NT2/D1 (cell line): ENCODE measurements around the gene S100A16.

Experiments used
- SUZ12 ChIP-seq: IDR thresholded peaks from 2 replicates; pipeline ENCODE4 v1.6.1; 2011; ENCODE audit not compliant: insufficient read length, insufficient read depth; ENCODE audit errors: extremely low read depth
- YY1 ChIP-seq: IDR thresholded peaks from 2 replicates; pipeline ENCODE4 v1.6.1; 2011; ENCODE audit not compliant: insufficient read length, insufficient read depth
- ZNF274 ChIP-seq: IDR thresholded peaks from 2 replicates; pipeline ENCODE4 v1.6.1; 2011; ENCODE audit warnings: mild to moderate bottlenecking, low read depth, low read length

DNA sequence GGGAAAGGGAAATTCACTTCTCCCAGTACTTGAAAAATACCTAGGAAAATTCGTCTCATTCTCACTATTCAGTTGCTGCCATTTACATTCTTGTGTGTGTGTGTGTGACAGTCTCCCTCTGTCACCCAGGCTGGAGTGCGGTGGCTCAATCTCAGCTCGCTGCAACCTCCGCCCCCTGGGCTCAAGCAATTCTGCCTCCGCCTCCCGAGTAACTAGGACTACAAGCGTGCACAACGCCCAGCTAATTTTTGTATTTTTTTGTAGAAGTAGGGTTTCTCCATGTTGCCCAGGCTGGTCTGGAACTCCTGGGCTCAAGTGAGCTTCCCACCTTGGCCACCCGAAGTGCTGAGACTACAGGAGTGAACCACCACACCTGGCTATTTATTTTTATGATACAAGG, 46.7 kb upstream of the S100A16 start:
- TF ChIP-seq YY1 (no peak), SUZ12 (no peak), ZNF274 (no peak)
